Glomerular endothelial cell (primary cell): Measurements from ENCODE around the gene MYH1. TPM values are rescaled to one million over a fixed set of nuclear protein-coding genes. Genes with fewer than 3 reads are reported as not detected.

ENCODE experiments used
- DNase-seq: peaks from one replicate; pipeline ENCODE4 v3.0.0-alpha.2; 2011; ENCODE audit warnings: low read depth, low spot score; ENCODE audit errors: extremely low read depth
- total RNA-seq: library from RNA; depleted of rRNA; stranded (reverse); fragments of >200 nt; gene quantifications from 2 replicates; pipeline ENCODE4 v1.2.3, GENCODE V29; 2015

MYH1 gene
- total RNA-seq, 1 donor from 2014 or later, result not detected

DNA sequence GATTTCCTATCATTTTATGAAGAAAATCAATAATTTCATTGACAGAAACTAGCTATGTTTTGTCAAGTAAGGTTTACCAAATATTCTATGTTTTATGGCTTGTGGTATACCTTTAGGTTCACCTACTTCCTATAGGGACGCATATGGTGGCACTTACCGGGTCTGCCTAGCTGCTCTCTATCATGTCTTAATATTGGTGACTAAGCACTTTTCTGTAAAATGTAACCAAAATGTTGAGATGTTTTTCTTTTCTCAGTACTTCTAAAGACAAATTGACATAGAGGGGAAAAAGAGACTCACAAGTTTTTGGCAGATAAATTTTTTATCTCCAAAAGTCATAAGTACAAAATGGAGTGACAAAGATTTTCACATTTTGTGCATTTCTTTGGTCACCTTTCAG, 26.3 kb downstream of the MYH1 start:
- DNase-seq, result no peak

DNA sequence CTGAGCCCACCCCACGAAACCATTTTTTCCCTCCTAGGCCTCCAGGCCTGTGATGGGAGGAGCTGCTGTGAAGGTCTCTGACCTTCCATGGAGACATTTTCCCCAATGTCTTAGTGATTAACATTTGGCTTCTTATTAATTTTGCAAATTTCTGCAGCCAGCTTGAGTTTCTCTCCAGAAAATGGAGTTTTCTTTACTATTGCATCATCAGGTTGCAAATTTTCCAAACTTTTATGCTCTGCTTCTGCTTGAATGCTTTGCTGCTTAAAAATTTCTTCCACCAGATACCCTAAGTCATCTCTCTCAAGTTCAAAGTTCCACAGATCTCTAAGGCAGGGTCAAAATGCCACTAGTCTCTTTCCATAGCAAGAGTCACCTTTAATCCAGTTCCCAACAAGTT, 36.1 kb downstream of the MYH1 start:
- DNase-seq, result no peak

DNA sequence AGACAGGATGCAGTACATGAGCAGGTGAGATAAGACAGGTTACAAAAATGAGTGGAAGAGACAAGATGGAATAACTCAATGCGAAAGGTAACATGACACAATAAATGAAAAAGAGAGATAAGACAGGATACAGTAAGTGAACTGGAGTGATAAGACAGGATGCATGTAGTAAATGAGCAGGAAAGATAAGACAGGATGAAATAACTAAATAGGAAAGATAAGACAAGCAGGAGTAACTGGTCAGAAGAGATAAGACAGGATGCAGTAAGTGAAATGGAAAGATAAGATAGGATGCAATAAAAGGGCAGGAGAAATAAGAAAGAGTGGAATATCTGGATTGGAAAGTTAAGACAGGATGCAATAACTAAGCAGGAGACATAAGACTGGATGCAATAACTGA, 40.6 kb downstream of the MYH1 start:
- DNase-seq, result no peak

DNA sequence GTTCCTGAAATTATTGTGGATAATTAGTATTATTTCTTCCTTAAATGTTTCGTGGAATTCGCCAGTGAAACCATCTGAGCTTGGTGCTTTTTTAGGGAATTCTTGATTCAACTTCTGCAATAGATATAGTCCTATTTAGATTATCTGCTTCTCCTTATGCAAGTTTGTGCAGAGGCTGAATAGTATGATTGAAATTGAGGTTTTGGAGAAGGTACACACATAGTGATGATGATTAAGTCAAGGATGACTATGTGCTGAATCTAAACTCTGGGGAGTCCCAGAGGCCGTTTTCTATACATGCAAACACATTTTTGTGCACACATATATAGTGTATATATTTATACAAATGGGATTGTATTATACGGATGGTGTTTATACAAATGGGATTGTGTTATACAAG, 43.8 kb downstream of the MYH1 start:
- no peak for DNase-seq

DNA sequence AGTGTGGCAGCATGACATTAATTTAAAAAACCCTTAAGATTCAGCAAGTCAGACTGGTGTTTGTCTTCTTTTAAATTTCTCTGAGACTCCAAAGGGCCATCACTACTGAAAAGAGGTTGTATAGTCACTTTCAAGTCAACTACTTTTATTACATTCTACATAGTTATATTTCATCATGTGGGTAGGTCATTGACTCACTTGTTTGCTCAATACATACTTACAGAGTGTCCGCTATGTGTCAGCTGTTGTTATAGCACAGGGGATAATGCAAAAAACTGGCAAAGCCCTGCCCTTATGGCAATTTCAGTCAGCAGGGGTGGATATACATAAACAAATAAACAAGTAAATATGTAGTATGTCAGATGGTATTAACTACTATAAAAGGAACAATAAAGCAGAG, 46.5 kb downstream of the MYH1 start:
- DNase-seq, result no peak

DNA sequence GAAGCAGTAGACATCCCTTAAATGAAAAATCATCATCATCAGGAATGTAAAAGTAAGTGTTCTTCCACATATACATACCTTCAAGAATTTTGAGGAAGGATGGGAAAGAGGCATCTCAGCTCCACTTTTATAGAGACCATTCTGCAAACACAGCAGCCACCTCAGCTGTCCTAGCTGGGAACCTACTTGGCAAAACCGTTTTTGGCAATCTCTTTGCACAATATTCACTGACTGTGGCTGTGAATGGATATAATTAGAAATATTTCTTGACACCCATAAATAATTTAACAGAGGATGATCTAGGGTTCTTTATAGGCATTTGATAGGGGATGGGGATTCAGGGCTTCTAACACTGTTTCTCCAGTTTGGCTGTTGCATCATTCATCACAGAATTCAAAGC, 48.9 kb downstream of the MYH1 start, which contains the start of gene MYH4:
Gene MYH4, minus strand, starts transcription at position 101 of the 400 bp plus-strand sequence. CDS start 2,814 bp downstream, outside the sequence.
- no peak for DNase-seq

DNA sequence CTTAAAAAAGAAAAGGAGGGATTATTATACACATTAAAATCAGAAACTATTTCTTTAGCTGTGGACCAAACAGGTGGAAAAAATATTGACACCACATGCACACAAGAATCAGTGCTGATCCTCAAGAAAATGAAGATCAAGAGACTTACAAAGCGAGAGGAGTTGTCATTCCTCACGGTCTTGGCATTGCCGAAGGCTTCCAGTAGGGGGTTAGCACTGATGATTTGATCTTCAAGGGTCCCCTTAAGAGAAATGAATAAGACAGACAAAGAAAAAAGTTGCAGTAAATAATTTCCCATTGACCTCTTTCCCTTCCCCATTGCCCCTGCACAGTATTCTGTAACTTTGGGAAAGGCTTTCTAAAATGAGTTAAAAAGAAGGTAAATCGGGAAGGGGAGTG, 54.9 kb downstream of the MYH1 start:
- no peak for DNase-seq

DNA sequence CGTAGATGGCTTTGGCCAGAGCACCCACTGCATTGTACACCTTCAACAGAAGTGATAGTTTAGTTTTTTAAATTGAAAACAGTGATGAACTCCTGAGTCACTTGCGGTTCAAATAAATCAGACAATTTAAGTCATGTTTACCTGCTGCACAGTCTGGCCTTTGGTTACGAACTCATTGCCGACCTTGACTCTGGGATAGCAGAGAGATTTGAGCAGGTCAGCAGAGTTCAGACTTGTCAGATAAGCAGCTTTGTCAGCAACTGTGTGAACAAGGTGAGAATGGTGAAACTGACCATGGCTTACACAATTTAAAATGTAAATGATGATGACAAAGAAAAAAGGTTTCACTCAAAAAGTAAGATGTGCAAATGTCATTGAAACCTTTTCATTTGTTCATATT, 58.3 kb downstream of the MYH1 start:
- DNase-seq, result no peak

DNA sequence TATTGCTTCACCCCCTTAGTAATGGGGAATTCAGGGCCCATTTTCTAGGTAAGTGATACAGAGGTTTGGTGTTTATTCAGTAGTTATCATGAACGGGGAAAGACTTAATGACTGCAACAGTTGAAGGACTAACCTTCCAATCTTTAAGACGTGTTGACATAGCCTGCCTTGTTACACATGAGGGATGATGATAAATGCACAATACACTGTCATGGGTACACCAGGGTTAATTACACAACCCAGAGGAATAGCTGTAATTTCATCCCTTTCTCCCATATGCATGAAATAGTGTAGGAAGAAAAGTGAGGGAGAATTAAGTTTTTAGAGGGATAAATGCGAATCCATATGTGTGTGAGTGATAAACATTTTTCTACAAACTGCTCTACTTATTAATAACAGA, 59.6 kb downstream of the MYH1 start:
- DNase-seq, result no peak

DNA sequence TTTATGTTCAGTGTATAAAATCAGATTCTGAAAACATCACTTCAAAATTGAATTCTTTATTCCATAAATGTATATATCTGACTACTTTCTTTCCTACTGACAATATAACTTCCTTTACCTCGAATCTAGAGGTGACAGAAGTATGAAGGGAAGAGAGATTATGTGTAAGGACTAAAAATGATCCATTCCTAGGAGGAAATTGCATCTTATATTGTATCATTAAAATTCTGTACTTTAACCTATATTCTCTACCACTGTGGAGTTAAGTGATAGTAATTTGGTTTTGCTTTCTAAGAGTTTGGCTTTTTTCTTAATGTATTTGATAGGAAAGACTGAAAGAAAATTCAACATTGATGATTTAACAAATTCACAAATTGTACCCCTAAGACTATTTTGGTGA, 60.4 kb downstream of the MYH1 start:
- no peak for DNase-seq

DNA sequence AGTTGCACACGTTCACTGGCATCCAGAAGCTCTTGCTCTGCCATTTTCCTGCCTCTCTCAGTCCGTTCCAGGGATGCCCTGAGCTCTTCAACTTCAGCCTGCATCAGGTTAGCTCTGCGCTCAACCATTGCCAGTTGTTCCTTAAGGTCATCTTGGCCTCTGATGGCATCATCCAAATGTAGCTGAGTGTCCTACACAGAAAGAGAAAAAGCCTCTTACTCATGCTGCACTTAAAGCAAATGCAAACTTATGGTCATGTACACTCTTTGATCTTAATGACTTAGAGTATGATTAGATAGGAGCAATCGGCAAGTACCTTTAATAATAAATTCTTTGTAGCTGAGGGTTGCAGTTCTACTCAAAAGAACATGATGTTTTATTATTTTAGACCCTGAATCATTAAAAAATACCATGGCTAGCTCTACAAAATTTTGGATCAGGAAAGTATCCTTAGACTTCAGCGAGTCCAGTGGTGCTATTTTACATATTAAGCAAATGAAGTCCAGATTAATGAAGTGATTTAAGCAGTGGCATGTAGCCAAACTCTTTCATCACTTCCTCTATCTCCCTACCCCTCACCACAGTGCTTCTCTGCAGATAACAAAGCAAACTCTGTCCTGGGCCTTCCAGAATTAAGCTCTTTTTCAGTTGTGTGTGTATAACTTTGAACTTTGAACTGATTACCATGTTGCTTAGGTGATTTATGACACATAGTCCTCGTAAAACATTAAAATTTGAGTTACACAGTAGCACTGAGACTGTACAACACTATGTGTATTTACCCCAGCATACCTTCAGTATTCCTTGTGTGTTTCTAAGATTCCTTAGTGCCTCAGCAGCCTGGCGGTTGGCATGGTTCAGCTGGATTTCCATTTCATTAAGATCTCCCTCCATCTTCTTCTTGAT, 71.1 kb downstream of the MYH1 start:
- DNase-seq, result no peak

Other genes starting within 250 kb of the MYH1 start
- gene MYH13, start 145.5 kb downstream of the MYH1 start, total RNA-seq, result not detected in 2 replicates
- gene MYH8, start 96.6 kb downstream of the MYH1 start, total RNA-seq, result not detected in 2 replicates
- not detected in 2 replicates for gene MYH4, start 49.0 kb downstream of the MYH1 start, total RNA-seq
- gene MYH2, start 31.1 kb upstream of the MYH1 start, total RNA-seq, result not detected in 2 replicates
- gene MYH3, start 138.8 kb upstream of the MYH1 start, total RNA-seq, result 0.23 and 0.39 TPM in 2 replicates
- 21.2 and 27.1 TPM in 2 replicates for gene SCO1, start 179.0 kb upstream of the MYH1 start, total RNA-seq
- gene ADPRM, start 179.1 kb upstream of the MYH1 start, total RNA-seq, result 5.9 and 10.3 TPM in 2 replicates
- gene TMEM220, start 211.5 kb upstream of the MYH1 start, total RNA-seq, result 1.6 and 9.4 TPM in 2 replicates